ENCODE measurements around the gene MED17.

Gene MED17
- 34.8 to 41.7 (median 39.9) reads per million in 3 donors for total RNA-seq

DNA sequence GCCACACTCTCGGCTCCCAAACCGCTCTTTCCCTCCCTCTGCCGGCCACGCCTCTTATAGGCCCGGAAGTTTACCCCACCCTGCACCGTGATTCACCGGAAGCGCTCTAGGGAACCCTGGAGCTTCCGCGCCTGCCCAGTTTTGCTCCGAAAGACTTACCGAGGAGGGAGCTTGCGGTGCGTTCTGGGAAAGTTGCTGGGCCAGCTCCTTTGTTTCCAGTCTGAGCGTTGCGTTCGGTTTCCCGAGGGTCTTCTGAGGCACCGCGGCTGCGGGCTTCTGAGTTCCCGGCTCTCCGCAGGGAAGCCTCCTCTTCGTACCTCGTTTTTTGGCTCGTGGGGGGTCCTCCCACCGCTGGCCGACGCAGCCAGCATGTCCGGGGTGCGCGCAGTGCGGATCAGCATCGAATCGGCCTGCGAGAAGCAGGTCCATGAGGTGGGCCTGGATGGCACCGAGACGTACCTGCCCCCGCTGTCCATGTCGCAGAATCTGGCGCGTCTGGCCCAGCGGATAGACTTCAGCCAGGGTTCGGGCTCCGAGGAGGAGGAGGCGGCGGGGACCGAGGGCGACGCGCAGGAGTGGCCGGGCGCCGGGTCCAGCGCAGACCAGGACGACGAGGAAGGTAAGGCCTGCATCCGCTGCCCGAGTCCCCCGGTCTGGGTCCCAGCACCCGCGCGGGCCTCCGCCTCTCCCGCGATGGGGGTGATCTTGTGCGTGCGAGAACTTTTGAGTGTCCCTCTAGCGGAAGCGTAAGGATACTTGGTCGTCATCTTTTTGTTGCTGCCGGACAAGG, at the start of gene MED17:
TSS of gene MED17 (plus strand) at position 138 of the 790 bp plus-strand sequence. CDS start at position 370, 232 bp downstream.
- peaks cover 22% of the 10 kb centered on the region for H3K4me1 ChIP-seq (ENCODE audit: control insufficient read depth, insufficient read depth, low read length, poor library complexity, severe bottlenecking)
- no peaks in the 10 kb centered on the region for H3K27me3 ChIP-seq (replicated peaks; ENCODE audit: control insufficient read depth, insufficient read depth, low read length, poor library complexity, severe bottlenecking)
- no peaks in the 10 kb centered on the region for H3K9me3 ChIP-seq (ENCODE audit: control insufficient read depth, low read length)
- peak within 1 kb of the TSS; percentile 88 for H3K4me3 ChIP-seq (ENCODE audit: insufficient read depth, low read depth, low read length, poor library complexity, severe bottlenecking)
- peak within 1 kb of the TSS; percentile 89 for H3K27ac ChIP-seq (ENCODE audit: insufficient read depth, low read length, poor library complexity, severe bottlenecking)
- DNase-seq, result peak; percentile 76 to 84 (median 79)
- peaks cover 6% of the 10 kb centered on the region for H3K36me3 ChIP-seq (ENCODE audit: control insufficient read depth, insufficient read depth, low read length)

DNA sequence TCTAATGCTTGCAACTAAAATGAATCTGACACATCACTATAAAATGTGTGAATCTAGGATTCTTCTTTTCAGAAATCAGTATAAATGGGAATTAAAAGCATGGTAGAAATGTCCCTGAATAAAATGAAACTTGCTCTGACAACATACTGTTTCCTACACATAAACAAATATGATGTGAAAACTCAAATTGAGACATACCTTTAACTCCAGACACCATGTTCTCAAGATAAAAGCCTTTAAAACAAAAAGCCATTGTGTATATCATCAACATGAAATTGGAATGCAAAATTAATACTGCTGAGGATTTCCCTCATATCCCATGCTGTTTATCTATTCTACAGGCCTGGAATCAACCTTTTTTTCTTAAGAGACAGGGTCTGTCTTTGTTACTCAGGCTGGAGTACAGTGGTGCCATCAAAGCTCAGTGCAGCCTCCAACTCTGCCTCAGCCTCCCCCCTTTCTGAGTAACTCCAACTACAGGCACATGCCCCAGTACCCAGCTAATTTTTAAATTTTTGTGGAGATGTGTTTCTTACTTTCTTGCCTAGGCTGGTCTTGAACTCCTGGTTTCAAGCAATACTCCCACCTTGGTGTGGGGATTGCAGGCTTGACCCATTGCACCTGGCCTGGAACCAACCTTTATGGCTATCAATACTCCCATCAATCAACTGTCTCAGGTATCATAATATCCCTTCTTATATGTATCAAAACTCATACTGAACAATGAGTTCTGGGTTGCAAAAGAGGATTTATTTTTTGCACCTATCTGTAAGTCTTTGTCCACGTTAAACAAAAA, 49.5 kb upstream of the MED17 start:
- Histone ChIP-seq H3K27ac (ENCODE audit: insufficient read depth, low read length, poor library complexity, severe bottlenecking) (no peak overlapping the region), H3K4me1 (ENCODE audit: control insufficient read depth, insufficient read depth, low read length, poor library complexity, severe bottlenecking) (peaks cover 32% of the 10 kb centered on the region), H3K9me3 (ENCODE audit: control insufficient read depth, low read length) (no peaks in the 10 kb centered on the region), H3K27me3 (replicated peaks; ENCODE audit: control insufficient read depth, insufficient read depth, low read length, poor library complexity, severe bottlenecking) (no peaks in the 10 kb centered on the region), H3K4me3 (ENCODE audit: insufficient read depth, low read depth, low read length, poor library complexity, severe bottlenecking) (no peak overlapping the region), H3K36me3 (ENCODE audit: control insufficient read depth, insufficient read depth, low read length) (peaks cover 74% of the 10 kb centered on the region)
- no peak for DNase-seq

DNA sequence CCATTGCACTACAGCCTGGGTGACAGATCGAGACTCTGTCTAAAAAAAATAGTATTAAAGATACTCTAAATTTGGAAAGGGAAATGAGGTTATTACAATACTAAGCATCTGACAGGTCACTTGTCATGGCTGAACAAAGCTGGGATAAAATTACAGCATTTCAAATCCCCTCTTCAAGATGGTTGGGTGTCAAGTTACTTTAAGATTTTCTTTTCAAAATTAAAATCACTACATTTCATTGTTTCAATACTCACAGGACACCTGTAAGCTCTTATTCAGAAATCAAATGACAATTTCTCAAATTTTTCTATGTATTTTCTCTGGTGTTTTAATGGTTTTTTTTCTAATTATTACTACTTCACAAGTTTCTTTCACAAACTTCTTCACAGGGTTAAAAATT, 48.5 kb upstream of the MED17 start:
- Histone ChIP-seq H3K36me3 (ENCODE audit: control insufficient read depth, insufficient read depth, low read length) (peaks cover 64% of the 10 kb centered on the region), H3K4me1 (ENCODE audit: control insufficient read depth, insufficient read depth, low read length, poor library complexity, severe bottlenecking) (peaks cover 36% of the 10 kb centered on the region), H3K27ac (ENCODE audit: insufficient read depth, low read length, poor library complexity, severe bottlenecking) (no peak overlapping the region)

DNA sequence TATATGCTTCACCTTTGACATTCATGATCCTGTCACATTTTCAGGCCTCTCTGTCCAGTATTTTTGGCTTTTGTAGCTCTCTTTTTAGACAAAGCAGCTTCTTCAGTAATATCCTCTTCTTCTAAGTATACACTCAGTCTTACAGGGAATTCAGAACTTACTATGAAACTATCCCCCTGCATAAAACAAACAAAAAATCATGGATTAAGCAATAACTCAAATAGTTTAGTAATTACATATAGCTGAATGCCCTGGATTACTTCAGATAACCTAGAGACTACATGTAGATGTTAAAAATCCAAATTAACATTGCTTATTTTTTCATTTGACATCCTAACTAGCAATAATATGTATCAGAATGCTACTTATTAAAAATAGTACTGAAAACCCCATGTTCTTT, 48.0 kb upstream of the MED17 start:
- Histone ChIP-seq H3K9me3 (ENCODE audit: control insufficient read depth, low read length) (no peaks in the 10 kb centered on the region), H3K27ac (ENCODE audit: insufficient read depth, low read length, poor library complexity, severe bottlenecking) (no peak overlapping the region), H3K36me3 (ENCODE audit: control insufficient read depth, insufficient read depth, low read length) (peaks cover 60% of the 10 kb centered on the region), H3K4me1 (ENCODE audit: control insufficient read depth, insufficient read depth, low read length, poor library complexity, severe bottlenecking) (peaks cover 36% of the 10 kb centered on the region), H3K4me3 (ENCODE audit: insufficient read depth, low read depth, low read length, poor library complexity, severe bottlenecking) (no peak overlapping the region), H3K27me3 (replicated peaks; ENCODE audit: control insufficient read depth, insufficient read depth, low read length, poor library complexity, severe bottlenecking) (no peaks in the 10 kb centered on the region)
- DNase-seq, result no peak

More for the DNA sequence above, 48.5 kb upstream of the MED17 start:
- no peaks in the 10 kb centered on the region for H3K9me3 ChIP-seq (ENCODE audit: control insufficient read depth, low read length)
- H3K4me3 ChIP-seq (ENCODE audit: insufficient read depth, low read depth, low read length, poor library complexity, severe bottlenecking), result no peak overlapping the region
- H3K27me3 ChIP-seq (replicated peaks; ENCODE audit: control insufficient read depth, insufficient read depth, low read length, poor library complexity, severe bottlenecking), result no peaks in the 10 kb centered on the region
- DNase-seq, result no peak

DNA sequence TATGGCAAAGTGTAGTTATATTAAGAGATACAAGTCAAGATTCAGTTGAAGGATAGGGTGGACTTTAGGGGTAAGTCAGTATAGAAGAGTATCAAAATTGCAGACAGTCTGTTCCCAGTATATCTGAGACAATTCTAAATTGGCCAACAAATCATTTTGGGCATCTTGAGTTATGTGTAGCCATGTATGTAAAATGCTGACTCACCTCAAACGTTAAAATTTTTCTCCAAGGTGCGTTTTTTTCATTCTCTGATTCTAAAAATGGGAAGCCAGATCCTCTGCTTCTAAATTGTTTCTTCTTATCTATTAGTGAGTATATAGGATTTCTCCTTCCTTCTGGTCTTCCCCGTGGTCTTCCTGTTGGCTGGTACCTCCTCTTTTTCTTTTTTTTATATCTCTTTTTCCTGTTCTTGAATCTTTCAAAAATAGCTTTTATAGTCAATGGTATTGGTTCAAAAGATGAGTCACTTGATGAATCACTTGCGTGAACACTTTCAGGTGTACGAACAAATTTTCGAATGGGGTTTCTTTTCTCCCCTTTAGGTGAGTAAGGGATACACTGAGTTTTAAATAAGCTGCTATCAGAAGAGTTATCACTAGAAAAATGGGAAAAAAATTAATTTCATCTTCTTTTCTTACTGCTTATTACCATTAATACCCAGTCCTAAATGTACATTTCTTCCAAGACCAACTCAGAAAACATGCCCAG, 46.0 kb upstream of the MED17 start:
- Histone ChIP-seq H3K36me3 (ENCODE audit: control insufficient read depth, insufficient read depth, low read length) (peaks cover 42% of the 10 kb centered on the region), H3K27me3 (replicated peaks; ENCODE audit: control insufficient read depth, insufficient read depth, low read length, poor library complexity, severe bottlenecking) (no peaks in the 10 kb centered on the region), H3K4me1 (ENCODE audit: control insufficient read depth, insufficient read depth, low read length, poor library complexity, severe bottlenecking) (peaks cover 36% of the 10 kb centered on the region), H3K9me3 (ENCODE audit: control insufficient read depth, low read length) (no peaks in the 10 kb centered on the region), H3K27ac (ENCODE audit: insufficient read depth, low read length, poor library complexity, severe bottlenecking) (peak overlapping the region; percentile 97), H3K4me3 (ENCODE audit: insufficient read depth, low read depth, low read length, poor library complexity, severe bottlenecking) (peak overlapping the region; percentile 18)
- DNase-seq, result no peak

- H3K4me3 ChIP-seq (ENCODE audit: insufficient read depth, low read depth, low read length, poor library complexity, severe bottlenecking), result peak overlapping the region; percentile 18
- peaks cover 35% of the 10 kb centered on the region for H3K36me3 ChIP-seq (ENCODE audit: control insufficient read depth, insufficient read depth, low read length)
- H3K27ac ChIP-seq (ENCODE audit: insufficient read depth, low read length, poor library complexity, severe bottlenecking), result peak overlapping the region; percentile 97
- DNase-seq, result no peak
- peaks cover 32% of the 10 kb centered on the region for H3K4me1 ChIP-seq (ENCODE audit: control insufficient read depth, insufficient read depth, low read length, poor library complexity, severe bottlenecking)
- H3K27me3 ChIP-seq (replicated peaks; ENCODE audit: control insufficient read depth, insufficient read depth, low read length, poor library complexity, severe bottlenecking), result no peaks in the 10 kb centered on the region
- H3K9me3 ChIP-seq (ENCODE audit: control insufficient read depth, low read length), result no peaks in the 10 kb centered on the region
Observed at GRCh38 chr11:93738647-93739081, 45.4 kb upstream of the MED17 start.

GRCh38 chr11:93740031-93740729, 43.9 kb upstream of the MED17 start:
- Histone ChIP-seq H3K27me3 (replicated peaks; ENCODE audit: control insufficient read depth, insufficient read depth, low read length, poor library complexity, severe bottlenecking) (no peaks in the 10 kb centered on the region), H3K36me3 (ENCODE audit: control insufficient read depth, insufficient read depth, low read length) (peaks cover 28% of the 10 kb centered on the region), H3K9me3 (ENCODE audit: control insufficient read depth, low read length) (no peaks in the 10 kb centered on the region), H3K4me1 (ENCODE audit: control insufficient read depth, insufficient read depth, low read length, poor library complexity, severe bottlenecking) (peaks cover 31% of the 10 kb centered on the region), H3K27ac (ENCODE audit: insufficient read depth, low read length, poor library complexity, severe bottlenecking) (peak overlapping the region; percentile 97), H3K4me3 (ENCODE audit: insufficient read depth, low read depth, low read length, poor library complexity, severe bottlenecking) (peak overlapping the region; percentile 91)
- DNase-seq, result peak; percentile 8 to 35 (median 24)

DNA sequence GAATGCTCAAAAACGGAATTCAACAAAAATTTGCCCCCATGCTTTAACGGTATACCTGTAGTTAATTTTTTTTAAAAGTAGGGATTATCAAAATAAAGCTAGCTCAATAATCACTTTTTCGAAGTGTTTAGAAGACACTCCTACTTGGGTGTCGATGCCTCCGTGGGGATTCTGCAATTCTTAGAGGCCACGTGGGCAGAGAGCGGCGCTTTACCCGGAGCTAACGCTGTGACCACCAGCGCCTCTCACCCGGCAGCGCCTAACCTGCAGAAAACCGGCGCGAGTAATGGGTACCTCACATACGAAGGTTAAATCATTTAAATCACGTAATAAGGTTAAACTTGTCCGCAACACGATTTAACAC, 43.4 kb upstream of the MED17 start:
- Histone ChIP-seq H3K4me1 (ENCODE audit: control insufficient read depth, insufficient read depth, low read length, poor library complexity, severe bottlenecking) (peaks cover 31% of the 10 kb centered on the region), H3K4me3 (ENCODE audit: insufficient read depth, low read depth, low read length, poor library complexity, severe bottlenecking) (peak overlapping the region; percentile 91), H3K9me3 (ENCODE audit: control insufficient read depth, low read length) (no peaks in the 10 kb centered on the region), H3K27me3 (replicated peaks; ENCODE audit: control insufficient read depth, insufficient read depth, low read length, poor library complexity, severe bottlenecking) (no peaks in the 10 kb centered on the region), H3K36me3 (ENCODE audit: control insufficient read depth, insufficient read depth, low read length) (peaks cover 23% of the 10 kb centered on the region), H3K27ac (ENCODE audit: insufficient read depth, low read length, poor library complexity, severe bottlenecking) (peak overlapping the region; percentile 97)
- DNase-seq, result peak; percentile 24 to 47 (median 33)

GRCh38 chr11:93741094-93741881, 42.8 kb upstream of the MED17 start, which contains the start of the genes C11orf54 and TAF1D:
TSS of gene C11orf54 (plus strand) at chr11:93741672. CDS start at chr11:93747394, 5,722 bp downstream.
TSS of gene TAF1D (minus strand) at chr11:93741495. CDS start at chr11:93739304, 2,191 bp downstream.
- no peaks in the 10 kb centered on the region for H3K27me3 ChIP-seq (replicated peaks; ENCODE audit: control insufficient read depth, insufficient read depth, low read length, poor library complexity, severe bottlenecking)
- H3K9me3 ChIP-seq (ENCODE audit: control insufficient read depth, low read length), result no peaks in the 10 kb centered on the region
- DNase-seq, result peak; percentile 92 to 97 (median 95)
- peak within 1 kb of the TSS; percentile 91 for H3K4me3 ChIP-seq (ENCODE audit: insufficient read depth, low read depth, low read length, poor library complexity, severe bottlenecking)
- H3K4me1 ChIP-seq (ENCODE audit: control insufficient read depth, insufficient read depth, low read length, poor library complexity, severe bottlenecking), result peaks cover 31% of the 10 kb centered on the region
- H3K36me3 ChIP-seq (ENCODE audit: control insufficient read depth, insufficient read depth, low read length), result peaks cover 18% of the 10 kb centered on the region
- peak within 1 kb of the TSS; percentile 97 for H3K27ac ChIP-seq (ENCODE audit: insufficient read depth, low read length, poor library complexity, severe bottlenecking)

All from effector memory CD4-positive, alpha-beta T cell (primary cell).